ENCODE data around the gene GREB1L.
A peak's percentile ranks its signal among the peaks of the same experiment; 100 is the strongest.
"Not testable (repeated sequence)": the region's sequence is repeated elsewhere in the genome, so short reads cannot be mapped to it uniquely, and the experiment has no call there.

The GREB1L gene

GRCh38 chr18:21242141-21242779, at the start of gene GREB1L:
Gene GREB1L, plus strand, starts transcription at chr18:21242232. Its CDS starts 141,287 bp downstream, at chr18:21383519.
- DNase-seq: no peak

DNA sequence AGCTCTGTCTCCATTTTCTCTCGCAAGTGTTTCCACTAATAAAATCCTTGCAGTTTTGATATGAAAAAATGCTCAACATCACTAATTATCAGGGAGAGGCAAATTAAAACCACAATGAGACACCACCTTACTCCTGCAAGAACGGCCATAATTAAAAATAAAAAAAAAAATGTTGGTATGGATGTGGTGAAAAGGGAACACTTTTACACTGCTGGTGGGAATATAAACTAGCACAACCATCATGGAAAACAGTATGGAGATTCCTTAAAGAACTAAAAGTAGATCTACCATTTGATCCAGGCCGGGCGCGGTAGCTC, 49.8 kb upstream of the GREB1L start:
- no peak for DNase-seq

DNA sequence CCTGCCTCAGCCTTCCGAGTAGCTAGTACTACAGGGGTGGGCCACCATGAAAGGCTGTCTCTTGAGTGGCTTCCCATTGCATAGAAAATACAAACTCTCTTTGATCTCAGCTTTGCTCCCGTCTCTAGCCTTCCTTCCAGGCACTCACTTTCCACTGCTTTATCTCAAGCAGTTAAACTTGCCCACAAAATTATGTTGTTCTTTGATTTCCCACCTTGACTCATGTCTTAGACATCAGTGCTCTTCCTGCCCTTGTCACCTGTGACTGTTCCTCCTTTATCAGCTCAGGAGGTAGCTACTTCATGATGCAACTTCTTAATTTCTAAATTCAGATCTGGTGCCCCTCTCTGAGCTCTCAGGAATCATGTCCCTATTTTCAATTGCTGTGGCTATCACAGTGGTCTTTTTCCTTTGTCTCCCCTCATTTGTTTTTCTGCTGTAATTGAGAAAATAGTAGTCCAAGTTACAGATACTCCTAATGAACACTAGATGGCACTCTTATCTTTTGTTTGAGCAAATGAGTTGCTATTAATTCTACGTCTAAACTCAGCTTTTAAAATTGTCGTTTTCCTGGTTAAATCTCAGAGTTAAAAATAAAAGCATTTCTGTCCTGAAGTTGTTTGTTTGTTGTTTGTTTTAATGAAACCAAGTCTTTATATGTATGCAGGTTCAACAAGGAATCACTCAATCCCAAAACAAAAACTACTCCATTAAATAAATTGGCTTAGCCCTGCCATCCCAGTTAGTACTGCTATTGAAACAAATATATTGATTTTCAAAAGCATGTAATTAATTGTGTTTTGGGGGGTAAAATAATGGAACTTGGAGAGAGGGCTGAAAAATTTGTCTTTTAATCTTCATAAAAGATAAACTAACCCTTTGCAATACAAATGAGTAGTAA, 46.9 kb upstream of the GREB1L start:
- peak; percentile 30 for DNase-seq

DNA sequence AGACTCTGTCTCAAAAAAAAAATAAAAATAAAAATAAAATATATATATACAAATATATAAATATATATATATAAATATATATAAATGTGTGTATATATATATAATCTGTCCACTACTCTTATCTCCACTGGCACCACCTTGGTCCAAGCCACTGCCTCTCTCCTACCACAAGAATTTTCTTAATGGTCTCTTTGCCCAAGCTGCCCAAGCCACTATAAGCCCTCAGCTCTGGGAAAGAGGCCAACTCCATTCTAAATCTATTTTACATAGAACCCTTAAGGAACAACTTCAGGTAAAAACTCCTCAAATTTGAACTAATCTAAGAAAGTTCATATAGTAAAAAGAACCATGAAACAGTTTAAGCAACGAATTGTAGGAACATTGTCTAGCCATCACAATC, 45.6 kb upstream of the GREB1L start:
- no peak for DNase-seq

DNA sequence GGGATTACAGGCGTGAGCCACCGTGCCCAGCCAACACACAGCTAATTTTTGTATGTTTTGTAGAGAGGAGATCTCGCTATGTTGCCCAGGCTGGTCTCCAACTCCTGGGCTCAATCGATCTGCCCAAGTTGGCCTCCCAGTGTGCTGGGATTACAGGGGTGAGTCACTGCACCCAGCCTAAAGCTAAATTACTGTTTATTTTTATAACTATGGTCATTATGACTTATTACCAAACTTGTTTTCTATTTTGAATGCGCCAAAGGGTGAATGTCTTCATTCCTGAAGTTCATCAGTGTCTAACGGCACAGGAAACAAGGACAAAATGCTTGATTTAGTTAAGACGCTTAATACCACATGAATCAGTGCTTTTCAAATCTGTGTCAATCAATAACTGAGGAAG, 38.9 kb upstream of the GREB1L start:
- no peak for DNase-seq

GRCh38 chr18:21203542-21204241, 38.3 kb upstream of the GREB1L start:
- DNase-seq: no peak

- no peak for DNase-seq
Observed at GRCh38 chr18:21205695-21206094, 36.3 kb upstream of the GREB1L start.

DNA sequence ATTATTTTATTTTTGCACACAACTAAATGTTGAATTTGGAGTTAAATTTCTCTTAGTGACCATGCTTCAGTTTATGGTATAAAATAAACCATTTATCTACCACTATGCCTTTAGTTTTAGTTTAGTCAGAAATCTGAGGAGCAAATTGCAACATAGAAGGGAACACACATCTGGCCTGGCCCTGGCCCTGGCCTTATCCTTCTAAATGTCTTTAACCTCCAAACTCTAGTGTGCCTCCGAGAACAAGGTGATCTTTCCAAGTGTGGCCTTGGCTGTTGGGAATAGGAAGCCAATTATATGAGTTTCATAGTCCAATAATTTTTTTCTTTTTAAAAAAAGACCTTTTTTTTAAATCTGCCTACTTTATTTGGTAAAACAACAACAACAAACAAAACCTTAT, 31.8 kb upstream of the GREB1L start:
- DNase-seq: no peak

- DNase-seq: no peak
Observed at GRCh38 chr18:21210784-21211183, 31.2 kb upstream of the GREB1L start.

DNA sequence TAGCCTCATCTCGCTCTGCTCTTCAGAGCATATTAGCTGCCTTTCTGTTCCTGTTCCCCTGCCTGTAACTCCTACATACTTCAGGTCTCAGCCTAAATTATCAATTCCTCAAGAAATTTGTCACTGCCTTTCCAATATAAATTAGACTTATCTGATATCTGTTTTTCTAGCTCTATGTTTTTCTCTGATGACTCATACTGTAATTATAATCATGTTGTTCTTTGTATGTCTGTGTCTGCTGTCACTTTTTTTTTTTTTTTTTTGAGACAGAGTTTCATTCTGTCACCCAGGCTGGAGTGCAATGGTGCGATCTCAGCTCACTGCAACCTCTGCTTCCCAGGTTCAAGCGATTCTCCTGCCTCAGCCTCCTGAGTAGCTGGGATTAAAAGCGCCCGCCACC, 27.6 kb upstream of the GREB1L start:
- DNase-seq: not testable (repeated sequence)

- DNase-seq: no peak
Observed at GRCh38 chr18:21215490-21215889, 26.5 kb upstream of the GREB1L start.

DNA sequence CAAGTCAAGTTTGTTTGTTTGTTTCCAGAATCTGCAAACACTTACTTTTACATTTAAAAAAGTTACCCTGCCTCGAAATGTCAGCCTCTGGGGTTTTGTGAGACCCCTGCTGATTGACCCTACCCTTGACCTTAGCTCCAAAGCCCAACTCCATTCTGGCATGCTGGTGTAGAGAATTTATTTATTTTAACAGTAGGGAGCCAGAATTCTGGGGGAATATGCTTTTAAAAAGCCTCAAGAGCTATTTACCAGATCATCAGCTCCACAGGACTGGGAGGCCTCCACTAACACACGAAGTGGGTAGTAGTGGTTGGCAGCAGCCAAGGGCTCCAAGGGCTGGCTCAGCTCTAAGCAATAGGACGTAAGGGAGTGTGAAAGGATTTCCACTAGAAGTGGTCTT, 23.2 kb upstream of the GREB1L start:
- DNase-seq: no peak

DNA sequence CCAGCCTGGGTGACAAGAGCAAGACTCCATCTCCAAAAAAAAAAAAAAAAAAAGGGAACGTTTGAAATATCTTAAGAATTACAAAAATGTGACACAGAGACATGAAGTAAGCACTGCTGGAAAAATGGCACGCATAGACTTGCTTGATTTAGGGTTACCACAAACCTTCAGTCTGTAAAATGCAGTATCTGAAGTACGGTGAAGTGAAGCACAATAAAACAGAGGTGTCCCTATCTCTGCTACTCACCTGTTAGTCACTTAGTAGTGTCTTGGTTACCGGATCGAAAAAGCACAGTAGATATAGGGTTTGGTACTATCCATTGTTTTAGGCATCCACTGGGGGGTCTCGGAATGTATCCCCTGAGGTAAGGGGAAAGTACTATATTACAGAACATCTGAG, 11.6 kb upstream of the GREB1L start:
- no peak for DNase-seq

DNA sequence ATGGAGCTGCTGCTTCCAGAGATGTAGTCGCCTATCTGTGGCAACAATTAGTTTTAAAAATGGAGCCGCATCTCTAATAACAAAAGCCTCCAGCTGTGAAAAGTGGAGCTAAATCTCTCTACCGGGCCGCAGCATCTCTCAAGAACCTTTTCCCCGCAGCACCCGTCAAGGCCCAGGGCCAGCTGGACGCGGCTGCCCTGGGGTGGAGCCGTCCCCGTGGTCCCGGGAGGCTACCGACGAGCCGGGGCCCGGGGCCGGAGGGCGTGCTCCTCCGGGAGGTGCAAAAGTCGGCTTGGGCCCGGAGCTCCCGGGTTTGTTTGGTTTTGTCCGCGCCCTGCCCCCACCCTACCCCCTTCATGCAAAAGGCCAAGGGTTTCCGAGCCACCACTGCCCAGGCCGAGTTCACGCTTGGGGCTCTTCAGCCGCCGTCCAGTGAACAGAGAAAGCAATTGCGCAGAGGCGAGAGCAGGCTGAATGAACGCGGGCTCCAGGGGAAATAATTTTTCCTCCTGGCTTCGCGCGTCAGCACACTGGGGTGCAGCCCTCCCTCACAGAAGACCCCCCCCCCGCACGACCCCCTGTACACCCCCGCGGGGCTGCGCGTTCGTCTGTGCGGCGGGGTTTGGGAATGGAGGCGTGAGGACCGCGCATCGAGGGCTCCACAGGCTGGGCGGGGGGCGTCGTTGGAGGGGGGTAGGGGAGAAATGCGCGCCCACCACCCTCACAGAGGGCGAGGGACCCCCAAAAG, 557 bp upstream of the GREB1L start:
- no peak for DNase-seq

- DNase-seq: no peak
Observed at GRCh38 chr18:21242780-21243401, 859 bp downstream of the GREB1L start.

GRCh38 chr18:21254576-21254975, 12.5 kb downstream of the GREB1L start:
- no peak for DNase-seq

DNA sequence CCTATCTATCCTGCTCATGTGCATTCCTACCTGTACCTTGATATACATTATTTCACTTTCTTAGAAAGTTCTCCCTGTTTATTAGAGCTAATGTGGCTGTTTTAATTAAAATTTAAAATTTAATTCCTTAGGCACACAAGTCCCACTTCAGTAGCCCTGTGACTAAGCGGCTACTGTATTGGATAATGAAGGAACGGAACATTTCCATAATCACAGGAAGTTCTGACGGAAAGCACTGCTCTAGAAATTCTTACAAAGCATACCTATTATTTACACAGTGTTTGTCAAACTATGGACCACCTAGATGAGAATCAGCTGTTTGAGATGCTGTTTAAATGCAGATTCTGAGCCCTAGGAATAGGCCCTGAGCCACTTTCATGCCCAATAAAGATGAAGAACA, 13.2 kb downstream of the GREB1L start:
- no peak for DNase-seq

DNA sequence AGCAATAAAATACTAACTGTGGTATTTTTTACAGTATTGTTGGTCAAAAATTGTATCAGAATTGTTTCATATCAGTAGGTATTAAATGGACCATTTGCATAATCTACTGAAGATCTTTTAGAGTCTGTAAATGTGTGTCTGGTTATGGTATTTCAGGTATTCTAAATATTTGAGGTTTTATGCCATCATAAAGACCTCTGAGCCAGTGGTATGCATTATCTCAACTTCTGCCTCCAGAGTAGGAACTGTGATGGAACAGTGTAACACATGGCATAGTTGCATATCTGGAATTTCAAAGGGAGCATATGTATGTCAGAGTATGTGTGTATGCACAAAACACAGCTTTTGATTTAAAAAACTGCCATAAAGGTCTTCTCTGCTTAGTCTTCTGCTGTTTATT, 15.4 kb downstream of the GREB1L start:
- no peak for DNase-seq

DNA sequence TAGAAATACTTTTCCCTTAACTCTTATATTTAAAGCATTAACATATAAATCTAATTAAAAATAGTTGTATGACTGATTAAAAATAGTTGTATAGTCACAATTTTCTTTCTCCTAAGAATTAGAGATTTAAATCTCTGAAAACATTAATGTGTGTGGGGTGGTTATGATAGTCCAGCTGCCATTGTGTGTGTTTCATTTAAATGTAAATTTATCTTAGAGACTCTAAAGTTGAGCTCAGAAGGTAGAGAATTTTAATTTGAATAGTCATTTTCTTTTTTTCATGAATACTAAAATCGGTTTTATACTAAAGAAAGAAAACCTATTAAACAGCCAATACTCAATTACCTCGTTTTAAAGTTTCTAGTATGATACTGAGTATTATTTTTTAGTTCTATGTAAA, 18.6 kb downstream of the GREB1L start:
- DNase-seq: no peak

GRCh38 chr18:21261352-21261751, 19.3 kb downstream of the GREB1L start:
- DNase-seq: no peak

- no peak for DNase-seq
Observed at GRCh38 chr18:21262244-21262643, 20.2 kb downstream of the GREB1L start.

GRCh38 chr18:21262979-21263378, 20.9 kb downstream of the GREB1L start:
- no peak for DNase-seq

- DNase-seq: no peak
Observed at GRCh38 chr18:21264651-21265050, 22.6 kb downstream of the GREB1L start.

Measured in CD4-positive, alpha-beta T cell treated with Interleukin-17A for 1 hour (primary cell).